ENCODE results near the gene RCSD1. TPM values are rescaled to one million over a fixed set of nuclear protein-coding genes. Genes with fewer than 3 reads are reported as not detected.
A peak's percentile ranks its signal among the peaks of the same experiment; 100 is the strongest.

The RCSD1 gene
- total RNA-seq, 3 donors from 2014 or later (not counting 1 experiment from before 2014, with no cell fraction given), result 86.3 to 130 (median 110) TPM

- Mint-ChIP-seq H3K4me1 (peaks cover 32 to 34% of the 10 kb centered on the region in 2 donors), H3K36me3 (no peaks in the 10 kb centered on the region), H3K27me3 (ENCODE audit: low read depth in 2 of 2) (no peaks in the 10 kb centered on the region), H3K27ac (no peak overlapping the region), H3K4me3 (no peak overlapping the region), H3K9me3 (no peaks in the 10 kb centered on the region)
- intact Hi-C loops (cut with micrococcal nuclease), result no loop called here
- Histone ChIP-seq H3K36me3 (ENCODE audit: control insufficient read depth, insufficient read depth, low read length) (peaks cover 48% of the 10 kb centered on the region), H3K4me3 (ENCODE audit: low read length) (no peak overlapping the region), H3K9me3 (ENCODE audit: control insufficient read depth, insufficient read depth, low read length) (no peaks in the 10 kb centered on the region), H3K4me1 (ENCODE audit: control insufficient read depth, insufficient read depth, low read length) (peaks cover 41% of the 10 kb centered on the region), H3K27me3 (ENCODE audit: control insufficient read depth, insufficient read depth, low read length) (no peaks in the 10 kb centered on the region), H3K27ac (ENCODE audit: low read length) (no peak overlapping the region)
- DNase-seq (no peak), ATAC-seq (peak in 1 of 3 donors; percentile 25)
- no peak for TF ChIP-seq CTCF (IDR thresholded peaks at IDR 0.05)
- WGBS (ENCODE audit: insufficient coverage), result 88% methylated on average over 2 of the region's 2 CpGs
These were observed 46.3 kb downstream of the RCSD1 start for GRCh38 chr1:167676205-167676915.

GRCh38 chr1:167676916-167677848 is 47.1 kb downstream of the RCSD1 start:
- Mint-ChIP-seq H3K4me1 (peaks cover 24 to 27% of the 10 kb centered on the region in 2 donors), H3K9me3 (no peaks in the 10 kb centered on the region), H3K4me3 (no peak overlapping the region), H3K27me3 (ENCODE audit: low read depth in 2 of 2) (no peaks in the 10 kb centered on the region), H3K27ac (no peak overlapping the region), H3K36me3 (no peaks in the 10 kb centered on the region)
- TF ChIP-seq CTCF (IDR thresholded peaks at IDR 0.05), result no peak
- H3K36me3 ChIP-seq (ENCODE audit: control insufficient read depth, insufficient read depth, low read length), result peaks cover 47% of the 10 kb centered on the region
- no peak overlapping the region for H3K27ac ChIP-seq (ENCODE audit: low read length)
- WGBS (ENCODE audit: insufficient coverage), result 85% methylated on average over 7 of the region's 7 CpGs
- intact Hi-C loops (cut with micrococcal nuclease), result no loop called here
- DNase-seq (no peak), ATAC-seq (no peak)
- no peak overlapping the region for H3K4me3 ChIP-seq (ENCODE audit: low read length)
- no peaks in the 10 kb centered on the region for H3K9me3 ChIP-seq (ENCODE audit: control insufficient read depth, insufficient read depth, low read length)
- peaks cover 40% of the 10 kb centered on the region for H3K4me1 ChIP-seq (ENCODE audit: control insufficient read depth, insufficient read depth, low read length)
- no peaks in the 10 kb centered on the region for H3K27me3 ChIP-seq (ENCODE audit: control insufficient read depth, insufficient read depth, low read length)

GRCh38 chr1:167678422-167678821 is 48.4 kb downstream of the RCSD1 start:
- Mint-ChIP-seq H3K4me1 (peaks cover 13 to 20% of the 10 kb centered on the region in 2 donors), H3K4me3 (no peak overlapping the region), H3K9me3 (no peaks in the 10 kb centered on the region), H3K36me3 (no peaks in the 10 kb centered on the region), H3K27me3 (ENCODE audit: low read depth in 2 of 2) (no peaks in the 10 kb centered on the region), H3K27ac (no peak overlapping the region)
- Histone ChIP-seq H3K4me3 (ENCODE audit: low read length) (no peak overlapping the region), H3K9me3 (ENCODE audit: control insufficient read depth, insufficient read depth, low read length) (no peaks in the 10 kb centered on the region), H3K27me3 (ENCODE audit: control insufficient read depth, insufficient read depth, low read length) (no peaks in the 10 kb centered on the region), H3K4me1 (ENCODE audit: control insufficient read depth, insufficient read depth, low read length) (peaks cover 40% of the 10 kb centered on the region), H3K27ac (ENCODE audit: low read length) (no peak overlapping the region), H3K36me3 (ENCODE audit: control insufficient read depth, insufficient read depth, low read length) (peaks cover 54% of the 10 kb centered on the region)
- 94% methylated on average over 10 of the region's 10 CpGs for WGBS (ENCODE audit: insufficient coverage)
- intact Hi-C loops (cut with micrococcal nuclease), result no loop called here
- ATAC-seq (no peak), DNase-seq (no peak)
- TF ChIP-seq CTCF (IDR thresholded peaks at IDR 0.05), result no peak

Data from natural killer cell (primary cell).